CD4-positive, alpha-beta T cell treated with Interleukin-15 for 1 hour (primary cell): ENCODE measurements around the gene CSMD2.

Experiments
- DNase-seq: peaks from one replicate; pipeline ENCODE4 v3.0.0-alpha.2; 2020

The CSMD2 gene

GRCh38 chr1:33993301-33993700 is 171.7 kb downstream of the CSMD2 start:
- DNase-seq: no peak

GRCh38 chr1:33990281-33990680 is 174.7 kb downstream of the CSMD2 start:
- no peak for DNase-seq

- no peak for DNase-seq
Observed at GRCh38 chr1:33988161-33988560, 176.9 kb downstream of the CSMD2 start.

GRCh38 chr1:33986390-33987095 is 178.5 kb downstream of the CSMD2 start:
- DNase-seq: no peak

GRCh38 chr1:33985656-33986055 is 179.4 kb downstream of the CSMD2 start:
- DNase-seq: no peak

- no peak for DNase-seq
Observed at GRCh38 chr1:33984906-33985565, 180.0 kb downstream of the CSMD2 start.

- DNase-seq: no peak
Observed at GRCh38 chr1:33982419-33982818, 182.6 kb downstream of the CSMD2 start.

GRCh38 chr1:33979341-33979740 is 185.7 kb downstream of the CSMD2 start:
- no peak for DNase-seq

GRCh38 chr1:33975961-33976360 is 189.1 kb downstream of the CSMD2 start:
- no peak for DNase-seq

GRCh38 chr1:33973799-33974545 is 191.1 kb downstream of the CSMD2 start:
- DNase-seq: no peak

GRCh38 chr1:33972676-33973395 is 192.2 kb downstream of the CSMD2 start:
- no peak for DNase-seq

- no peak for DNase-seq
Observed at GRCh38 chr1:33971913-33972312, 193.1 kb downstream of the CSMD2 start.

GRCh38 chr1:33971018-33971710 is 193.9 kb downstream of the CSMD2 start:
- DNase-seq: no peak

- DNase-seq: no peak
Observed at GRCh38 chr1:33970148-33970825, 194.7 kb downstream of the CSMD2 start.

GRCh38 chr1:33966346-33967141 is 198.5 kb downstream of the CSMD2 start:
- no peak for DNase-seq

GRCh38 chr1:33965086-33965485 is 199.9 kb downstream of the CSMD2 start:
- no peak for DNase-seq

GRCh38 chr1:33962061-33962460 is 203.0 kb downstream of the CSMD2 start:
- DNase-seq: no peak

GRCh38 chr1:33960188-33960895 is 204.7 kb downstream of the CSMD2 start:
- no peak for DNase-seq

GRCh38 chr1:33957854-33958253 is 207.2 kb downstream of the CSMD2 start:
- no peak for DNase-seq

GRCh38 chr1:33955096-33955495 is 209.9 kb downstream of the CSMD2 start:
- DNase-seq: no peak

- DNase-seq: no peak
Observed at GRCh38 chr1:33949570-33949969, 215.5 kb downstream of the CSMD2 start.
